GM18519 (cell line): Measurements from ENCODE around the gene TRIP12.
"Not testable (repeated sequence)": the region's sequence is repeated elsewhere in the genome, so short reads cannot be mapped to it uniquely, and the experiment has no call there.

ENCODE experiments used
- ATAC-seq: cut with Tn5 transposase; IDR thresholded peaks from one replicate; pipeline ENCODE4 v1.9.1; 2021; ENCODE audit warnings: mild to moderate bottlenecking, moderate library complexity; ENCODE audit not compliant: unreplicated experiment, low FRiP score

TRIP12 gene

DNA sequence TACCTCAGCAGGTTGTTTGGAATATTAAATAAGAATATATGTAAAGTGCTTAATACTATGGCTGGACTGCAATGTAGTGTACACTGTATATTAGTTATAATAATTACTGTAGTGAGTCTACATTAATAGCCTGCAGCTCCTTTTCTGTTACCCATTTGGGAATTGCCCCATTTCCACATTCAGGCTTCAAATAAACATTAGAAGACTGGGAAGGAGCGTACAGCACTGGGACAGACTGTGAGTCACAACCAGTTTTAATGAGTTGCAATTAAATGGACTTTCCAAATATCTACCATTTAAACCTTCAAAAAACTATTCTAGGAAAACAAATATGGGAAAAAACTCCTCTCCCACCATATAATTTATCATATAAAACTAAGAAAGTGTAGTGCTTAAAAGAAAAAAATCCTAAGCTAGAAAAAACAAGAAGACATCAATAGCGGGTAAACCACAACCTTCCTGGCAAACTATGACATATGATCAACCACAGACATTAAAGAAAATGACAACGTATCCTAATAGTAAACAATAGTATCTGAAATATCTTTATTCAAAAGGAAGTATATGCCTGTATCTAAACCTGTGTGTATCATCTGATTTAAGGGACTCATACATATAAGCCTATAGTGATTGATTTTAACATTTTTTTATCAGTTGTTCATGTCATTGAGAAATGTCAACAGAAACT, 86.1 kb downstream of the TRIP12 start:
- no peak for ATAC-seq

DNA sequence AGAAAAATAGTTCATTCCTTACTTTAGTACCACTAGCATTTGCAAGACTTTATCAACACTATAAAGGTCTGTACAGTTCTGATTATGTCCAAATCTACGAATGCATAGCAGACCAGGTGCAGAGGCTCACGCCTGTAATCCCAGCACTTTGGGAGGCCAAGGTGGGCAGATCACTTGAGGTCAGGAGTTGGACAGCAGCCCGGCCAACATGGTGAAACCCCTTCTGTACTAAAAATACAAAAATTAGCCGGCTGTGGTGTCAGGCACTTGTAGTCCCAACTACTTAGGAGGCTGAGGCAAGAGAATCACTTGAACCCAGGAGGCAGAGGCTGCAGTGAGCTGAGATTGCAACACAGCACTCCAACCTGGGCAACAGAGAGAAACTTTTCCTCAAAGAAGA, 87.4 kb downstream of the TRIP12 start:
- ATAC-seq, result not testable (repeated sequence)

DNA sequence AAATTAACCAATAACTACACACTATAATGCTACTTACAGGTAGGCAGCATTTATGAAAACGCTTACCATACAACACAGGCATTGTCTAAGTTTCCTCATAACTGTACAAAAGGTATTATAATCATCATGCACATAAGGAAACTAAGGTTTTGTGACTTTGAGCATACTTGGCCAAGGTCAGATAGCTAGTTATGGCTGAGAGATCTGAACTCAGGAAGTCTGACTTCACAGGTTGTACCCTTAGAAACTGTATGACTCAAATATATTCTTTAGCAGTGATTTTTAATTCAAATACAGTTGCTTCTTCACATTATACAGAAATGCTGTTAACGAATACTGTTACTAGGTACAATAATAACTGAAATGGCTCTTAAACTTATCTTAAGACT, 89.3 kb downstream of the TRIP12 start:
- ATAC-seq, result no peak

DNA sequence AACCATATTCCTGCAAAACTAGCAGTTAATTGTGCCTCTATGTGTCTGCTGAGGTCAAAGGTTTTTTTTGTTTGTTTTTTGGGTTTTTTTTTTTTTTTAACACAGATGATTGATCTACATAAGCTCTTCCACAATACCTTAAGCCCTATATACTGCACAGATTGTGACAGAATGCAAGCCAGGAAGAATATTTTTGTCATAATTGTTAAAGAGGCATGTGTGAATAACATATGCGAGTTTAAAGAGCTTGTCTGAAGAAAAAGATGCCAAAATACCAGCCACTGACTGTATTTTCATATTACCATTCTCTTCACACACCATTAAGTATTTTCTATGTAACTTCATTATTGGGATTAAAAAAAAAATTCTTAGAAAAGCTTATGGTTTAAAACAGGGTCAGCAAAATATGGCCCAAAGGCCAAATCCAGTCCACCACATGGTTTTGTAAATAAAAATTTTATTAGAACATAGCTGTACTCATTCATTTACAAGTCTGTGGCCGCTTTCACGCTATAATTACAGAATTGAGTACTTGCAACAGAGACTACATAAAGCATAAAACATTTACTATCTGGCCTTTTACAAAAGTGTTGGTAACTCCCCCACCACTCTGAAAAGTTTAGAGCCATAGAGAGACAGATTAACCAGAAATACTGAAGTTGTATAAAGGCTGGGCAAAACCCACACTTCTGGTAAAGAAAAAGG, 89.9 kb downstream of the TRIP12 start:
- ATAC-seq, result no peak

DNA sequence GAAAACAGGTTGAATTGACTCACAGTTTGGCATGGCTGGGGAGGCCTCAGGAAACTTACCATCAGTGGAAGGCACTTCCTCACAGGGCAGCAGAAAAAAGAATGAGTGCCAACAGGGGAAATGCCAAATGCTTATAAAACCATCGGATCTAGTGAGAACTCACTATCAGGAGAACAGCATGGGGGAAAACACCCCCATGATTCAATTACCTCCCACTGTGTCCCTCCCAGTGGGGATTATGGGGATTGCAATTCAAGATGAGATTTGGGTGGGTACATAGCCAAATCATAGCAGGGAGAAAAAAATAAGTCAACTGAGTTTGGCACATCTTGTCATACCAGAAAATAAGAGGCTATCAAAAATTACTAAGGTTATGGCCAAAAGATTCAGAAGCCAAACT, 96.3 kb downstream of the TRIP12 start:
- ATAC-seq, result no peak

DNA sequence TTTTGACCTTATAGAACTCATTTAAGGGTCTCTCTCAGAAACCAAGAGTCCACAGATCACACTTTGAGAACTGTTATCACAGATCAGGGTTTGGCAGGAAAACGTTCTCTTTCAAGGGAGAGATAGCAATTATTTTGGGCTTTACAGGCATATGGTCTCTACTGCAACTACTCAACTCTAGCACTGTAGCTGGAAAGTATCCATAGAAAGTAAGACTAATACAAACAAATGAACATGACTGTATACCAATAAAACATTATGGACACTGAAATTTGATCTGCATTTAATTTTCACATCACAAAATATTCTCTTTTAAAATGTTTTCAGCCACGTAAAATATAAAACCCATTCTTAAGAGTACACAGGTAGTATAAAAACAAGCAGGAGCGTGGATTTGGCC, 100.5 kb downstream of the TRIP12 start:
- ATAC-seq, result no peak

DNA sequence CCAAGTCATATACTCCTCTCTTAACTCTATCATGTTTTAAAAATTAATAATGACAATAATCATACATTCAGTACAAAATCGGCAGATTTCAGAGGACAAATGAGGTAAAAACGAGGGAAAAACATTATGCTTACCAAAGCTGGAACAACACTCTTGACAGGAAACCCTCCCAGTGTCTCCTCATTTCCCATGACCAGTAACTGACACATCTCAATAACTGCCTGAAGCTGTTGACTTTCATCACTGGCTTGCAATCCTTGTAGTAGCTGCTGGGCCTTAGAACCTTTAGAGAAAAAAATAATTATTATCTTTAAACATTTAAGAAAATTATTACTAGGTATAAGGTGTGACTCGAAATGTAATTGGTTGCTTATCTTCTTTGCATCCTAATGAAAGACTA, 103.6 kb downstream of the TRIP12 start:
- no peak for ATAC-seq

DNA sequence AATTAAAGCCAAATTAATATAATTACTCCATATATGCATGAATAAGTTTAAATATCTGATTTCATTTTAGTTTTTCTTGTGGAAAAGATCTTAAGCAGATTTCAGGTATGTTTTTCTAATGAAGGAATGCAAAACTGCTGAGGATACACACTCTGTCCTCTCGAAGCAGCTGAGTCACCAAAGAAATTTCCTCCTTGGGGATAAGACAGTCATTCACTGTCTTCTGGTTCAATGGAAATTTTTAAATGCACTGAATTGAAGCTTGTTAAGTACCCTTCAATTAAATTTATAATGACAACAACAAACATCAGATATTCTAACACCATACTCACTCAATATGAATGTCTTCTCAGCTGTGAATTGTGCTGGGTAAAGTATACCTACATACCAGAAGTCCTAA, 106.0 kb downstream of the TRIP12 start:
- no peak for ATAC-seq

DNA sequence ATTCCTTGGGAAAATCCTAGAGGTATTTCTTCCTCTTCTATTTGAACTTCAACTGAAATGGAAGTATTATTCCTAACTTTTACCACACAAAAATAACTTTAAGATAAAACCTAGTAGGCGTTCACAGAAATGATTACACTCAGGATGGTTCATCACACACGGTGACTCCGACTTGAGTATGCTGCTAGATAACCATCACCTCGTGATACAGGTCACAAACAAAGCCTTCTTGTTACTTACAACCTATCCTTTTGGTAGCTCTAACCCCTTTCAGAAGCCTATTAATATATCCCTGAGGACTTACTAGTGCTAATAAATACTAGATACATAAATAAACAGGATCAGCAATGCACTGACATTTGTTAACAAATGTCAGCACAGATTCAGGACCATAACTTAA, 106.5 kb downstream of the TRIP12 start:
- ATAC-seq, result no peak

DNA sequence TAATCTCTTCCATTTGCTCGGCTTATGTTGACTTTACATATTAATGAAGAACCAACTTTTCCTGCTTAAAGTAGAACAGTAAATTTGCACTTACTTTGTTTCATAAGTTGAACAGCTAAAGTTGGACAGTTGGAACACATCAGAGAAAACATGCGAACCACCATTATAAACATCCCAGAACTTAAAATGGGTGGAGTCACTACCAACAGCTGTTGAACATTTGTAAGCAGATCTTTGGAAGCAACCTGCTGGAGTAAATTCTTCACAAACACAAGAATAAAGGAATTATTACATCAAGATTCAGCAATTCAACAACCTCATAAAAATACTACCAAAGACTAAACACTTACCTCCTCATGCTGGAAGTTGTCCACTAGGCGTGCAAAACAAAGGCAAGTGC, 111.0 kb downstream of the TRIP12 start:
- ATAC-seq, result no peak

DNA sequence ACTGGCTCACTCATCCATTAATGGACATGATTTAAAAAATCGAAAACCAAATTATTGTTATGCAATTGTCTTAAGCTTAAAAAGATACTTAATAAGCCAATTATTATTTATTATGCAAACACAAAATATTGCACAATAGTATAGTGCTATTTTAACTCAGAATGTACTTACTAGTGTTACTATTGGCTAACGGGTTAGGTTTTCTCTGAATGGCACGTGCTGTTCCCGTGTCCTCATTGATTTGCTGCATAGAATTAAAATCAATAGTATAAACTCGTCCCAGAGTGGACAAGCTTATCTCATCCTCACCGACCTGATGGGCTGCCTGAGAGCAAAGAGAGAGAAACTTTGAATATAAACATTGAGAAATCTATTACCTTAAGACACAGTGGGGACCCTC, 116.2 kb downstream of the TRIP12 start:
- no peak for ATAC-seq

DNA sequence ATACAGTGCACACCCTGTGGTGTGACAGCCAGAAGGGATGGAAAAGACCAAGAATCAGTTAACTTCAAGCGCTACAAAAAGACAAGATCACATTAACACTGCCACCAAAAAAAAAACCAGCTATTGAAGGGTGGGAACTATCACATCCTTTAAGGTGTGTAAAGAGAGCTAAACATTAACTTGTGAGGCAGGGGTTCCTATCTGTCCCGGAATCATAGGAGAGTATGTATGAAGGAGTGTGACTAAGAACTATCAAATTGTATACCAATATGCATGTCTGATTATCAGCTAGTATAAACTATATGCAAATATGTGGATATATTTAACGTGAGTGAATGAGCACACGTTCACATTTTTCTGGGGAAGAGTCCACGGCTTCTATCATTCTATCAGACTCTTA, 119.0 kb downstream of the TRIP12 start:
- no peak for ATAC-seq

DNA sequence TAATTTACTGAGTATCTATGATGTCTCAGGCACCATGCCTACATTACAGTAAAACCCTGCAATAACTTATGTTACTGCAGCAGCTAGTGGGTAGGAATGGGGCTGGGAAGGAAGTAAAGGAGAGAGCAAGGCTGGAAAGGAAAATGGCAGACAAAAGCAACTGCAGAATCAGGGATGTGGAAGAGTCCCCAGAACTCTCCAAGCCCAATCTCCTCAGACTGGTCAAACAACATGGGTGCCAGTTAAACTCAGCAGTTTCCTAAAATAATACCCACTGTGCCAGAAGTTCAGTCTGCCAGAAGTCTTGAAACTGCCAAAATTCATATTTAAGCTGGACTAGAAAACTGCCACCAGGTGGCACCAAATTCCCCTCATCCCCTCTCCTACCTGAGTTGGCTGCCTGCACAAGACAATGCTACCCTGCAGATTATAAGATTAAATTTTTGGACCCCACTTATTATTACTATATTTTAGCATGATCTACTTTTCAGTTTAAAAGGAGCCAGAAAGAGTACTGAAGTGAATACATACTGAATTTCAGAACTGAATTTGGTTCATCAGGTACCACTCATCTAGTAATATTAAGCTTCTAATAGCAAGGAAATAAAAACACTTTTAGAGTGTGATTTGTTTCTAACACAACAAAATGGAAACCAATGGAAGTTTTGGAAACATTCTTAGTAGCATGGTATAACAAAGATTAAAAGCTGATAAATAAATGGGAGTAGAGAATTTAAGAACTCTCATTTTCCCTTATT, 120.6 kb downstream of the TRIP12 start:
- no peak for ATAC-seq

DNA sequence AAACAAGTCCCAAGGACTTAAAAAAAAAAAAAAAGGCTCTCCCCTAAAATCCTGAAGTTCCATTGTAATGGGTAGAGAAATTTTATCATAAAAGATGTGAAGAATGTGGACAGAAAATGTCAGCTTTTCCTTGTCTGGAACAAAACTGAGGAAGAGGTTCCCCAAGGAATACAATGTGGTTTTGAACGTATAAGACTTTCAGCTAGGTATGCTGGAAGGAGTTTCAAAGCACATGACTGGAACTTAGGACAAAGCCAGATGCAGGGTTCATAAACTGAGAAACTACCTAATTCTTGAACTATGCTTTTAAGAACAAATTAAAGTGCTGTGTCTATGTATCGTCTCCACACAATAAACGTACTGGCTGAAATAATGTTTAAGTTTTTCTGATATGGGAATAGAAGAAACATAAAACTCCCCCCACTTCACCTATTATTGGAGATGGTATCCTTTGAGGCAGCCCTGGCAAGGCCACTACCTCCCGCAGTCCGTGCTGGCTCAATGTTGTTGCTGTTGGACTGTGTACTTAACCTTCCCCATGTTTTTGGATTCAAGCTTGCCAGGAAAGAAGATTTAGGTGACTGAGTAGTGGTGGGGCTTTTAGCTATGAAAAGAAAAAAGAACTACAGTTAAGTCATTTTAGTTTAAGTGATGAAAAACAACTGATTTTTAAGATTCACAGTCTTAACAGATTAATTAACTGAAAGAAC, 123.2 kb downstream of the TRIP12 start:
- ATAC-seq, result no peak

DNA sequence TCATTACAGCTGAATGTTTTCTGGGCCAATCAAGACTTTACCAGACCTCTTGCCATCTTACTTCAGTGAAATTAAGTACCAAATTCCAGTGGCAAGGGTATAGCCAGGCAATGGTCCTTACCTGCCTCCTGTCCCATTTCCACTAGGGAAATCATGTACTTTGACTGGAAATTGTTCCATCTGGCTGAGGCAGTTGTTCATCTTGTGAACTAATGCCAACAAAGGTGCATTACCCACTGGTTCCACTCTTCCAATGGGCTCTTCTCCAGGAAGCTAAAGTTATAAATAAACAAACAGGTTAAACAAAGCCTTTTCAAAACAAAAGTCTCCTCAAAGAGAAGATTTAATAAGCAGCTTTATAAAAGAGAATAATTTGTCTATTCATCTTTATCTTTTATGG, 126.8 kb downstream of the TRIP12 start:
- no peak for ATAC-seq

DNA sequence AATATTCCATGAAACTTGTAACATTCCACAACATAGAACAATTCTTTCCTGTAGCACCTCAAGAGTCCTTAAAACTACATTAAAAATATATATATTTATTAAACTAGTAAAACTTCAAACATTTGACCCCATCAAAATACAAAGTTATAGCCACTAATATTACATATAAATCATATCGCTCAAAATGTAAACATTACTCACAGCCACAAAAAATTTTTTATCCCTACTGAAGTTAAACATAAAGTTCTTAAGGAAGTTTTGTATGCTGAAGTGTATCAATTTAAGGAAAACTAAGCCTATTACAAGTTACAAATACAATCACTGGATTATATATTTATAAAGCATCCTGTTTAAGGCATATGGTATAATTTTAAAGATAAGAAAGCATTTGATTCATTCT, 127.2 kb downstream of the TRIP12 start:
- ATAC-seq, result no peak

DNA sequence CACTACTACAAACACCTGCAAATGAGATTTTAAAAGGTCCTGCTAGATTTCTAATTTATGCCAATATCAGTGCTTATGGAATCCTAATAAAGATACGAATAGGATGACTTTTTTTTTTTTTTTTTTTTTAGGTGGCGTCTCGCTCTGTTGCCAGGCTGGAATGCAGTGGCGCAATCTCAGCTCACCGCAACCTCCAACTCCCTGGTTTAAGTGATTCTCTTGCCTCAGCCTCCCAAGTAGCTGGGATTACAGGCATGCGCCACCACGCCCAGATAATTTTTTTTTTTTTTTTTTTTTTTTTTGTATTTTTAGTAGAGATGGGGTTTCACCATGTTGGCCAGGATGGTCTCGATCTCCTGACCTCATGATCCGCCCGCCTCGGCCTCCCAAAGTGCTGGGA, 135.5 kb downstream of the TRIP12 start:
- ATAC-seq, result not testable (repeated sequence)

DNA sequence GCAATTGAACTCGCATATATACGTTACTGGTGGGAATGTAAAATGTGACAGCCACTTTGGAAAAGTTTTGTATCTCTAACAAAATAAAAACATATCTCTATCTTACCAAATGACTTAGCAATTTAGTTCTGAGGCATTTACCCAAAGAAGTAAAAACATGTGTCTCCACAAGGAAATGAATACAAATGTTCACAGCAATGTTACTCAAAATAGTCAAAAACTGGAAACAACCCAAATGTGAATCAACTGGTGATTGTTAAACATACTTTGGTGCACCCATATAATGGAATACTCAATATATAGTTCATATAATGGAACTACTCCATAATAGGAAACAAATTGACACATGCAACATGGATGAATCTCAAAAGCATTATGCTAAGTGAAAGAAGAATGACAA, 137.0 kb downstream of the TRIP12 start:
- no peak for ATAC-seq

DNA sequence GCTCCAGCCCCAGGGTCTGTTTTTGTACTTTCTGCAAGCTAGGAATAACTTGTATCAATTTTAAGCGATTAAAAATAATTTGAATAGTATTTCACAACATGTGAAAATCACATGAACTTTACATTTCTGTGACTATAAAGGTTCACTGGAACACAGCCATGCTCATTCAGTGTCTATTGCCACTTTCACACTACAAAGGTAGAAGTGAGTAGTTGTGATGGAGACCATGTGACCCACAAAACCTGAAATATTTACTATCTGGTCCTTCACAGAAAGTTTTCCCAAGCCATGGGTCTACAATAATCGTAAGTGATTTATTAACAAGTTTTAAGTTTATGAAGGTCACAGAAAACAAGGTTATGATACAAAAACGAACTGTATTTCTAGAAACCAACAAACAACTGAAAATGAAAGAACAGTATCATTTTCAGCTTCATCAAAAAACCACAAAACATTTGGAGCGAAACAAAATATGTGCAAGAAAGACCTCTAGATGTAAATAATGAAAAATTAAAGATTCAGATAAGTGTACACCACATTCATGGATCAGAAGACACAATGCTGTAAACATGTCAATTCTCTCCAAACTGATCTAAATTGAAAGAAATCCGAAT, 138.6 kb downstream of the TRIP12 start:
- peak; percentile 39 for ATAC-seq

DNA sequence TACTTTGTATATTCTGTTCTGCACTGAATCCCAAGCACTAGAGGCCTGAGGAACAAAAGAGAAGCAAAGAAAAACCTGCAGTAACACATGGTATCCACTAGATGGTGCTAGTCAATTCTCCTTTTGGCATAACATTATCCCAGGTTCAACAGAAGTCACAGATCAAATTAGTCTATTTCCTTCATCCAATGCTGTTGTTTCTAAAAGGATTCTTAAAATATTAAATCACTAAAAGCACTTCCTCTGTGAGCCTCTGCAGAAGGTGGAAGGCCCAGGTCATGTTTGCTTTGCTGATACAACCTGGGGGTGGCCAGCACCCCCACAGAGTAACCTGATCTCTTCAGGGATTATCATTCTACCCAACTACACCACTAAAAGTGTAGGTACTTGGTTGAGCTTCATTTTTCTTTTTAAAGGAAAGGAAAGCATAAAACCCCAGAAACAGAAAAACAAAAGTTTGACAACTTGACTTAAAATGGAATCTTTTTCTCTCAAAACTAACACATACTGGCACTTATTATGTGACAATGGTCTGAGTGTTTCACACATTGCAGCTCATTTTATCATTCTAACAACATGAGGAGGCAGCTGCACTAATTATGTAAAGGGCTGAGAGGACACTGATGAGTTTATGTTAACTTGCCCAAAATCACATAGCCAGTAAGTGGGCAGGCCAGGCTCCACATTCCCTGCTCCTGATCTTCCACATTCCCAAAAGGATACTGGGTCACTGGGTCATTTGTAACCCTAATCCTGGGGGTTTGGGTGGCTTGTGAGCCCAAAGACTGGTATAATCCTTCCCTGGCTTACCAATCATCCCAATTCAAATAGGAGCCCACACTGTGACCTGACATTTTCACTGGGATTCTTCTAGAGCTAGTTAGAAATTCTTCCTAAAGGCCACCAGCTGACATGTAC, 140.7 kb downstream of the TRIP12 start:
- no peak for ATAC-seq
